Prostate gland (tissue), 2 donors: Measurements from ENCODE around the gene RET.

Experiments used
- CTCF ChIP-seq, 4 experiments: fragments of 200-600 bp in 2 of 4; fragments of 450-650 bp in 2 of 4; sonication (generic) in 2 of 4; IDR thresholded peaks; 1 replicate in 3 of 4; 2 replicates in 1 of 4; pipeline ENCODE4 v1.5.1; 2016 to 2019; ENCODE audit warnings: antibody characterized with exemption in 4 of 4, mild to moderate bottlenecking in 2 of 4, moderate library complexity in 2 of 4
- POLR2A ChIP-seq: fragments of 450-650 bp; IDR thresholded peaks from one replicate; pipeline ENCODE4 v1.6.1; 2016; ENCODE audit warnings: antibody characterized with exemption, mild to moderate bottlenecking
- POLR2AphosphoS5 ChIP-seq: sonication (generic); formaldehyde crosslinking; IDR thresholded peaks from one replicate; pipeline ENCODE4 v1.6.1; 2017; ENCODE audit warnings: antibody characterized with exemption

- no peak for TF ChIP-seq CTCF (IDR thresholded peaks at IDR 0.05)
- TF ChIP-seq POLR2A, result no peak
- TF ChIP-seq POLR2AphosphoS5, result no peak
These were observed 3.1 kb upstream of the RET start for GRCh38 chr10:43073721-43074120.
